ENCODE measurements around the gene CDH4.

CDH4 gene

GRCh38 chr20:61761453-61762166 lies 509.5 kb downstream of the CDH4 start:
- WGBS (ENCODE audit: extremely low coverage, insufficient coverage, low lambda C conversion rate): no CpG with 5 or more reads among the region's 25 CpGs
- Histone ChIP-seq H3K4me2 (ENCODE audit: low read length) (no peak overlapping the region), H3K18ac (ENCODE audit: low read length) (no peak overlapping the region)

GRCh38 chr20:61762167-61762710 lies 510.2 kb downstream of the CDH4 start:
- DNase-seq: no peak
- no peaks in the 10 kb centered on the region for H3K36me3 ChIP-seq (ENCODE audit: control insufficient read depth, insufficient read depth, low read length)

More at GRCh38 chr20:61761453-61762166, 509.5 kb downstream of the CDH4 start:
- Histone ChIP-seq H3K4ac (ENCODE audit: low read depth, low read length) (no peak overlapping the region), H3K27me3 (ENCODE audit: insufficient read depth, low read length, poor library complexity) (no peaks in the 10 kb centered on the region), H3K79me1 (ENCODE audit: low read length) (no peaks in the 10 kb centered on the region), H4K8ac (ENCODE audit: low read depth, low read length) (no peak overlapping the region), H3K9ac (ENCODE audit: low read length) (no peak overlapping the region), H3K27ac (ENCODE audit: low read depth, low read length) (no peak overlapping the region), H4K5ac (ENCODE audit: low read length) (no peak overlapping the region), H3K4me1 (ENCODE audit: control insufficient read depth, low read depth, low read length) (no peaks in the 10 kb centered on the region), H3K79me2 (ENCODE audit: control insufficient read depth, insufficient read depth, low read length) (no peaks in the 10 kb centered on the region), H2BK5ac (ENCODE audit: low read length) (no peak overlapping the region), H2AK5ac (ENCODE audit: low read length) (no peak overlapping the region), H3K4me3 (ENCODE audit: low read length) (no peak overlapping the region), H2BK120ac (ENCODE audit: low read depth, low read length) (no peak overlapping the region), H3K23ac (ENCODE audit: low read length) (no peak overlapping the region), H2BK15ac (replicated peaks; ENCODE audit: low read depth) (no peak overlapping the region), H3K56ac (ENCODE audit: low read length) (no peak overlapping the region), H3K36me3 (ENCODE audit: control insufficient read depth, insufficient read depth, low read length) (no peaks in the 10 kb centered on the region)
- DNase-seq: no peak

GRCh38 chr20:61762886-61763739 lies 511.1 kb downstream of the CDH4 start:
- Histone ChIP-seq H3K9ac (ENCODE audit: low read length) (no peak overlapping the region), H3K23ac (ENCODE audit: low read length) (no peak overlapping the region), H2BK15ac (replicated peaks; ENCODE audit: low read depth) (no peak overlapping the region), H3K4me1 (ENCODE audit: control insufficient read depth, low read depth, low read length) (no peaks in the 10 kb centered on the region), H3K4me2 (ENCODE audit: low read length) (no peak overlapping the region), H3K18ac (ENCODE audit: low read length) (no peak overlapping the region), H3K4me3 (ENCODE audit: low read length) (no peak overlapping the region), H3K36me3 (ENCODE audit: control insufficient read depth, insufficient read depth, low read length) (no peaks in the 10 kb centered on the region), H3K4ac (ENCODE audit: low read depth, low read length) (no peak overlapping the region), H4K8ac (ENCODE audit: low read depth, low read length) (no peak overlapping the region), H3K79me1 (ENCODE audit: low read length) (no peaks in the 10 kb centered on the region), H3K27ac (ENCODE audit: low read depth, low read length) (no peak overlapping the region), H4K5ac (ENCODE audit: low read length) (no peak overlapping the region), H3K27me3 (ENCODE audit: insufficient read depth, low read length, poor library complexity) (no peaks in the 10 kb centered on the region), H3K79me2 (ENCODE audit: control insufficient read depth, insufficient read depth, low read length) (no peaks in the 10 kb centered on the region), H2BK120ac (ENCODE audit: low read depth, low read length) (no peak overlapping the region), H3K56ac (ENCODE audit: low read length) (no peak overlapping the region), H2AK5ac (ENCODE audit: low read length) (no peak overlapping the region), H2BK5ac (ENCODE audit: low read length) (no peak overlapping the region)
- WGBS (ENCODE audit: extremely low coverage, insufficient coverage, low lambda C conversion rate): no CpG with 5 or more reads among the region's 20 CpGs
- DNase-seq: no peak

More at GRCh38 chr20:61762167-61762710, 510.2 kb downstream of the CDH4 start:
- Histone ChIP-seq H3K18ac (ENCODE audit: low read length) (no peak overlapping the region), H3K27me3 (ENCODE audit: insufficient read depth, low read length, poor library complexity) (no peaks in the 10 kb centered on the region), H2BK120ac (ENCODE audit: low read depth, low read length) (no peak overlapping the region), H3K79me1 (ENCODE audit: low read length) (no peaks in the 10 kb centered on the region), H3K56ac (ENCODE audit: low read length) (no peak overlapping the region), H3K4me2 (ENCODE audit: low read length) (no peak overlapping the region), H2BK15ac (replicated peaks; ENCODE audit: low read depth) (no peak overlapping the region), H2BK5ac (ENCODE audit: low read length) (no peak overlapping the region), H3K79me2 (ENCODE audit: control insufficient read depth, insufficient read depth, low read length) (no peaks in the 10 kb centered on the region), H3K23ac (ENCODE audit: low read length) (no peak overlapping the region), H3K27ac (ENCODE audit: low read depth, low read length) (no peak overlapping the region), H3K4me1 (ENCODE audit: control insufficient read depth, low read depth, low read length) (no peaks in the 10 kb centered on the region), H2AK5ac (ENCODE audit: low read length) (no peak overlapping the region), H4K5ac (ENCODE audit: low read length) (no peak overlapping the region), H4K8ac (ENCODE audit: low read depth, low read length) (no peak overlapping the region), H3K4me3 (ENCODE audit: low read length) (no peak overlapping the region), H3K4ac (ENCODE audit: low read depth, low read length) (no peak overlapping the region), H3K9ac (ENCODE audit: low read length) (no peak overlapping the region)
- WGBS (ENCODE audit: extremely low coverage, insufficient coverage, low lambda C conversion rate): no CpG with 5 or more reads among the region's 7 CpGs

GRCh38 chr20:61763740-61764400 lies 511.8 kb downstream of the CDH4 start:
- Histone ChIP-seq H2BK5ac (ENCODE audit: low read length) (no peak overlapping the region), H3K79me1 (ENCODE audit: low read length) (no peaks in the 10 kb centered on the region), H4K5ac (ENCODE audit: low read length) (no peak overlapping the region), H4K8ac (ENCODE audit: low read depth, low read length) (no peak overlapping the region), H3K23ac (ENCODE audit: low read length) (no peak overlapping the region), H2BK120ac (ENCODE audit: low read depth, low read length) (no peak overlapping the region), H2AK5ac (ENCODE audit: low read length) (no peak overlapping the region), H3K18ac (ENCODE audit: low read length) (no peak overlapping the region), H2BK15ac (replicated peaks; ENCODE audit: low read depth) (no peak overlapping the region), H3K79me2 (ENCODE audit: control insufficient read depth, insufficient read depth, low read length) (no peaks in the 10 kb centered on the region), H3K27ac (ENCODE audit: low read depth, low read length) (no peak overlapping the region), H3K4me2 (ENCODE audit: low read length) (no peak overlapping the region), H3K27me3 (ENCODE audit: insufficient read depth, low read length, poor library complexity) (no peaks in the 10 kb centered on the region), H3K4ac (ENCODE audit: low read depth, low read length) (no peak overlapping the region), H3K9ac (ENCODE audit: low read length) (no peak overlapping the region), H3K4me3 (ENCODE audit: low read length) (no peak overlapping the region), H3K56ac (ENCODE audit: low read length) (no peak overlapping the region), H3K4me1 (ENCODE audit: control insufficient read depth, low read depth, low read length) (no peaks in the 10 kb centered on the region), H3K36me3 (ENCODE audit: control insufficient read depth, insufficient read depth, low read length) (no peaks in the 10 kb centered on the region)
- WGBS (ENCODE audit: extremely low coverage, insufficient coverage, low lambda C conversion rate): no CpG with 5 or more reads among the region's 18 CpGs
- DNase-seq: no peak

GRCh38 chr20:61764471-61765025 lies 512.5 kb downstream of the CDH4 start:
- Histone ChIP-seq H3K4ac (ENCODE audit: low read depth, low read length) (no peak overlapping the region), H3K79me1 (ENCODE audit: low read length) (no peaks in the 10 kb centered on the region), H2BK5ac (ENCODE audit: low read length) (no peak overlapping the region), H3K18ac (ENCODE audit: low read length) (no peak overlapping the region), H3K27ac (ENCODE audit: low read depth, low read length) (no peak overlapping the region), H2BK15ac (replicated peaks; ENCODE audit: low read depth) (no peak overlapping the region), H3K9ac (ENCODE audit: low read length) (no peak overlapping the region), H3K23ac (ENCODE audit: low read length) (no peak overlapping the region), H4K5ac (ENCODE audit: low read length) (no peak overlapping the region), H3K4me2 (ENCODE audit: low read length) (no peak overlapping the region), H3K27me3 (ENCODE audit: insufficient read depth, low read length, poor library complexity) (no peaks in the 10 kb centered on the region), H4K8ac (ENCODE audit: low read depth, low read length) (no peak overlapping the region), H2BK120ac (ENCODE audit: low read depth, low read length) (no peak overlapping the region), H3K79me2 (ENCODE audit: control insufficient read depth, insufficient read depth, low read length) (no peaks in the 10 kb centered on the region), H3K36me3 (ENCODE audit: control insufficient read depth, insufficient read depth, low read length) (no peaks in the 10 kb centered on the region), H2AK5ac (ENCODE audit: low read length) (no peak overlapping the region), H3K4me1 (ENCODE audit: control insufficient read depth, low read depth, low read length) (no peaks in the 10 kb centered on the region), H3K4me3 (ENCODE audit: low read length) (no peak overlapping the region), H3K56ac (ENCODE audit: low read length) (no peak overlapping the region)
- WGBS (ENCODE audit: extremely low coverage, insufficient coverage, low lambda C conversion rate): no CpG with 5 or more reads among the region's 17 CpGs
- DNase-seq: no peak

Measured in mesendoderm (in vitro differentiated cells).